NCI-H2107 (cell line): ENCODE measurements around the gene RCL1.
"Not testable (repeated sequence)": the region's sequence is repeated elsewhere in the genome, so short reads cannot be mapped to it uniquely, and the experiment has no call there.

Source experiments
- DNase-seq: peaks from one replicate; lab custom pipeline; 2025; lab: John Stamatoyannopoulos, UW

The RCL1 gene, protein sequence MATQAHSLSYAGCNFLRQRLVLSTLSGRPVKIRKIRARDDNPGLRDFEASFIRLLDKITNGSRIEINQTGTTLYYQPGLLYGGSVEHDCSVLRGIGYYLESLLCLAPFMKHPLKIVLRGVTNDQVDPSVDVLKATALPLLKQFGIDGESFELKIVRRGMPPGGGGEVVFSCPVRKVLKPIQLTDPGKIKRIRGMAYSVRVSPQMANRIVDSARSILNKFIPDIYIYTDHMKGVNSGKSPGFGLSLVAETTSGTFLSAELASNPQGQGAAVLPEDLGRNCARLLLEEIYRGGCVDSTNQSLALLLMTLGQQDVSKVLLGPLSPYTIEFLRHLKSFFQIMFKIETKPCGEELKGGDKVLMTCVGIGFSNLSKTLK

GRCh38 chr9:4792572-4793458 is at the start of gene RCL1:
RCL1 (plus strand) TSS chr9:4792944; CDS start chr9:4793092, 148 bp downstream.
- DNase-seq: peak; percentile 89

DNA sequence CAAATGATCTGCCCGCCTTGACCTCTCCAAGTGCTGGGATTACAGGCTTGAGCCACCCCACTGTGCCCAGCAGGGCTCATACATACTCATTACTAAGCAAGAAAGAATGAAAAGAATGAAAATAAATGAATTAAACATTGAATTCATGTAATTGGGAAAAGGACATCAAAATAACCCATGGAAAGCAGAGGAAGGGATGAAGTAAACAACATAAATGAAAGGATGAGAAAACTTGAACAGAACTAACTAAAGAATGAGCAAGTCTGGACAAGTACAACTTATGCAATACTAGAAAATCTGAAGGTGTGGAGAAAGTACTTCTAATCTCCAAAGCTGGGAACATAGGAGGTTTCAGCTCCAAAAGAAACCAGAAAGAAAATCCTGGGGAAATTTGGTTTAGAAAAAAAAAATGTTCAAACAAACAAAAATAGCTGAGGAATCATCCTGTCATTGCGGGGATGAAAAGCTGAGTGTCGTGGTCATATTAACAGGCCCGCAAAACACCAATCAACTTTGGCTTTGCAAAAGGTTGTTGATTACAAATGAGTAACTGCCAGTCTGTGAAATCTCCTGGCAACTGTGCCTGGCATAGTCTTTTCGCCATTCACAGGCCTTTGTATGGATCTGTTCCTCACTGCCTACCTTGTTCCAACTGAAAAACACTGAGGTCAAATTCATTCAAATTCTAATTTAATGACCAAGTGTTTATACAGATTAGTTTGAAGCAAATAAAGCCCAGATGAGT is 49.4 kb upstream of the RCL1 start:
- DNase-seq: no peak

DNA sequence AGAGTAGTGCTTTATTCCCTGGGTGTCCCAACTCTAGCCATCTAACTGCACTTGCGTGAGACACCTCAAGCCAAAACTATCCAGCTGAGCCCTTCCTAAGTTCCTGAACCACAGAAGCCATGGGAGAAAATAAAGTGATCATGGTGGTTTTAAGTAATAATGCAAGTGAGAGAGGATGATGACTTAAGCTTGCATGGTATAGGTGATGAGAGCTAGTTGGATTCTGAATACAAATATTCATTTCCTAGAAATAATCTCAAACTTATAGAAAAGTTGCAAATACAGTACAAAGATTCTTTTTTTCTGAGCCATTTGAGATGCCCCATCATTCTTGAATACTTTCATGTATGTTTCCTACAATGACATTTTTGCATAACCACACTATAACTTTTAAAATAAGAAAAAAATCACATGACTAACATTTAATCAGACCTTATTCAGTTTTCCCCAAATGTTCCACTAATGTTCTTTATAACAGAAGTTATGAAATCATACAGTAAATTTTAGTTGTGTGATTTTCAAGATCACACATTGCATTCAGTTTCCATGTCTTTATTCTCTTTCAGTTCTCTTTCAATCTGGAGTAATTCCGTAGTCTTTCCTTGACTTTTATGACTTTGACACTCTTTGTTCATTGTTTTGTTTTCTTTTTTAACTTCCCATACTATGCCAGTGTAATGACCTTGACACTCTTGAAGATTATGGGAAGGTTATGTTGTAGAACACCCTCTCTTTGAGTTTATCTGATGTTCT is 46.3 kb upstream of the RCL1 start:
- DNase-seq: no peak

- no peak for DNase-seq
Measured at GRCh38 chr9:4748612-4749011, 44.1 kb upstream of the RCL1 start.

DNA sequence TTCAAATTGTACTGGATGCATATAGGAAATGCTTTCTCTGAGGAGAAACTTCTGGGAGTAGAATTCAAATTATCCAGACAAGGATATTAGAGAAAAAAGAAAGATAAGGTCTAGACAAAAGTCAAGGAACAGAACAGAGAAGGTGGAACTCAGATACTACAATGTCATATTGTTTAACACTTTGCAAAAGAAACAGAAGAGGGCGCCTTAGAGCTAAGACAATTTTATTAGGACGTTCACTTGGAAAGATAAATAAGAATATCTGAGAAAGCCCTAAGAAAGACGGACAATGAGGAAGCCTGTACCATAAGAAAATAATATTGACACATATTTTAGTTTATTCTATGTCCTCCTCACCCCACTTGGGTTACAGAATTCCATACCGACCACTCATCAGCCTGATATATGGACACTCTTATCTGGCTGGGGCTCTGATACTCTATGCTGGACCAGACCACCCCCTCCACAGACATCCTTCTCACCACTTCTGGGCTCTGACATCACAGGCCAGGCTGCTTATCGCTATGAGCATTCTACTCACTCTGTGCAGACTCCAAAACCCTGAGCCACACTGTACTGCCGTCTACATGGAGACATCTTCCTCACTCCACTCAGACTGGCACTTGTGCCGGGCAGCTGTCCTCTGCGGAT is 42.6 kb upstream of the RCL1 start:
- peak; percentile 12 for DNase-seq

DNA sequence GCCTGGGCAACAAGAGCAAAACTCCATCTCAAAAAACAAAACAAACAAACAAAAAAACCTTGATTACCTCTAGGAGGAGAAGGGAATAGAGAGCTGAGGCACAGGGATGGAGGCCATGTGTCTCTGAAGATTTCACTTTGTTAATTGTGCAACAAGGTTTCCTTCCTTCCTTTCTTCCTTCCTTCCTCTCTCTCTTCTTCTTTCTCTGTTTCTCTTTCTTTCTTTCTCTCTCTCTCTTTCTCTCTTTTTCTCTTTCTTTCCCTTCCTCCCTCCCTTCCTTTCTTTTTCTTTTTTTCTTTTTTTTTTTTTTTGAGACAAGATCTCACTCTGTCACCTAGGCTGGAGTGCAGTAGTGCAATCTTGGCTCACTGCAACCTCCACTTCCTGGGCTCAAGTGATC is 38.2 kb upstream of the RCL1 start:
- DNase-seq: not testable (repeated sequence)

DNA sequence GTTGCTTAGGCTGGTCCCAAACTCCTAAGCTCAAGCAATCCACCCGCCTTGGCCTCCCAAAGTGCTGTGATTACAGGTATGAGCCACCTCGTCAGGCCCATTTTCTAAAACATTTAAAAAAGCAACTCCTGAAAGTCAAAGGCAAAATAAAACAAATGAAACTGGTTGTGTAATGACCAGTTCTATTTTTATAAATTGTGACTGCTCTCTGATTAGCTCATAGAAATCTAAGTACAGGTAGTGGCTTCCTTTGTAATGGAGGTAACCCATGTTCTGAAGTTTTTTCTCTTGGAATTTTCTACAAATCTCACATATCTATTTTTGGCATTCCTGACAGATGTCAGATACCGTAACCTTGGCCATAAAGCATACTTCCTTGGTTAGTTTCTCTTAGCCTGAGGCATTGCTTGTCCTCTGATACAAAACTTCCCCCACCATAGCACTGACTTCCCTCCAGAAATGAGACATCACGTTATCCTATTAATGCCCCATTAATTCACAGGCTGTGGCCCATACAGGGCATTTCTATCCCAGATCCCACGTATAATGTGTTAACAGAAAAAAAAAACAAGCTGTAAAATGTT is 37.6 kb upstream of the RCL1 start:
- no peak for DNase-seq

DNA sequence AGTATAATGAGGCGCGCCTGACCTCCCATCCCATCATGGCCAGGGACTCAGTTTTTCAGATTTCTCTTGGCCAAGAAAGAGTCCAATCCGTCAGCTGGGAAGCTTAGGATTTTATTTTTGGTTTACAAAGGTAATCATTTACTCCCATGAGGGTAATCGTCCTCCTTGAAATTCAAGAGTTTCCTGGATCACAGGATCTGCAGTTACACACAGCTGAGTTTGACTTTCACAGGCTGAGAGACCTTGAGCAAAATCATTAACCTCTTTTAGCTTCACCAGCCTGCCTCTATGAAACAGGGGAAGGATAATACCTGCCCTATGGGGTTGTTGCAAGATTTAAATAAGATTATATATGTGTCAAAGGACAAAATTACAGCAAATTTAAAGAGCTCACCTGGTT is 36.3 kb upstream of the RCL1 start:
- DNase-seq: no peak

GRCh38 chr9:4760122-4760521 is 32.6 kb upstream of the RCL1 start:
- DNase-seq: no peak

DNA sequence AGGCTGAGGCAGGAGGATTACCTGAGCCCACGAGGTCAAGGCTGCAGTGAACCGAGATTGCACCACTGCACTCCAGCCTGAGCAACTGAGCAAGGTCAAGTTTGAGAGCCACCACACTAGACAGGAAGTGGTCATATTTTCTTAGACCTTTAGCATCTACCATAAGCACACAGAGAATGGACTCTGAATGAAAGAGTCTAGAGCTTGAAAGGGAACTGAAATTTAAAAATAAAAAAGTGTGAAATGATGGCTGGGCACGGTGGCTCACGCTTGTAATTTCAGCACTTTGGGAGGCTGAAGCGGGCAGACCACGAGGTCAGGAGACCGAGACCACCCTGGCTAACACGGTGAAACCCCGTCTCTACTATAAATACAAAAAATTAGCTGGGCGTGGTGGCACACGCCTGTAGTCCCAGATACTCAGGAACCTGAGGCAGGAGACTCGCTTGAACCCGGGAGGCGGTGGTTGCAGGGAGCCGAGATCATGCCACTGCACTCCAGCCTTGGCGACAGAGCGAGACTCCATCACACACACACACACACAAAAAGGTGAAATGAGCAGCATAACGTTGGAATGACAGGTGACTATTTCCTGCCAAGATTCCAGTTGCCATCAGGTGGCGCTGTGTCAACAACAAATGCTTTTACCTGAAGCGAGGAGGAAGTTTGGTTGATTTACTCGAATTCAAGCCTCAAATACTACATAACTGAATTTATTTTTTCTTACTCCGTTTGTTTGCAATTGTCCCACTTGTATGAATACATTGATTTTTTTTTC is 30.4 kb upstream of the RCL1 start:
- no peak for DNase-seq

DNA sequence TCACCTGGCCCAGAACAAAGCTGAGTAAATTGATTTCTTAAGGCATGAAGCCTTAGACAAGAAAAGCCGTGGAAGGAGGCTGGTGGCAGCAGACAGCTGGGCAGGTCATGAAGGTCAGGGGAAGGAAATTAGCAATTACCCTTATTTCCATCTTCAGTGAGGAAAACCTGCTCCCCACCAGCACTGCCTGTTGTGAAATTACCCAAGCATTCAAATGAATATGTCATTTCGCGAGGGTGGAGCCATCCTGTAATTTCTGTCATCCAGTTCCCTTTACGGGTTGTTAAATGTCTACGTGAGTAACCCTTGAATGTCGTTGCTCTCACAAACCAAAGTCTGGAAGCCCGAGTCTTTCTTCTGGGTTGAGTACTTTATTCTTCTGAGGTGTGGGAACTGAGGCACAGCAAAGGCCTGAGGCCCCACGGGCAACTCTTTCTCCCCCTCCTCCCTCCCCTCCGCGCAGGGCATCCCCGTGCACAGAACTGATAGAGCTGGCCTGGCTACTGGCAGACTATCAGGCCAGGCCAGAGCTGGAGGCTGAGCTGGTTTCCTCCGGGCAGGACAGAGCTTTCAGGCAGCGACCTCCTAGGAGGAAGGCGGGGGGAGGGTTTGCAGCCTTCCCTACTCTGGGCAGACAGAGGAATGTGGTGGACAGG is 29.7 kb upstream of the RCL1 start:
- DNase-seq: no peak

GRCh38 chr9:4764033-4764432 is 28.7 kb upstream of the RCL1 start:
- DNase-seq: no peak

DNA sequence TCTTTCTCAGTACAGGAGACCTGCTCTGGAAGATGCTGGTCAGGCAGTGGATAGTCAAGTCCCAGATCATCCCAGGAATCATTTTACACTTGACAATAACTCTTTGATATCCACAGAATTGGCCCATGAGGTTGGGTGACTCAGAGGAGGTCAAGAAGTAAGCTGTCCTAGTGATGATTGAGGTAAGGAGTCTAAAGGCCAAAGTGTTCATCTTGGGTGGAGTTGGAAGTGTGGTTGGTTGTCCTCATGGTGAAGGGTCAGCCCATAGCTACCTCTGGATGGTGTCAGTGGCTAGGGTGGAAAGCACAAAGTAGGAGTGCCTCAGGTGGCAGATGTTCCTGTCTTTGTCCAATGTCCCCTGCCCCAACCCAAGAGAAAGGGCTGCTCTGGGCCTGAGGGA is 24.1 kb upstream of the RCL1 start:
- no peak for DNase-seq

GRCh38 chr9:4769321-4770080 is 23.2 kb upstream of the RCL1 start:
- DNase-seq: no peak

GRCh38 chr9:4771788-4772187 is 21.0 kb upstream of the RCL1 start:
- no peak for DNase-seq

DNA sequence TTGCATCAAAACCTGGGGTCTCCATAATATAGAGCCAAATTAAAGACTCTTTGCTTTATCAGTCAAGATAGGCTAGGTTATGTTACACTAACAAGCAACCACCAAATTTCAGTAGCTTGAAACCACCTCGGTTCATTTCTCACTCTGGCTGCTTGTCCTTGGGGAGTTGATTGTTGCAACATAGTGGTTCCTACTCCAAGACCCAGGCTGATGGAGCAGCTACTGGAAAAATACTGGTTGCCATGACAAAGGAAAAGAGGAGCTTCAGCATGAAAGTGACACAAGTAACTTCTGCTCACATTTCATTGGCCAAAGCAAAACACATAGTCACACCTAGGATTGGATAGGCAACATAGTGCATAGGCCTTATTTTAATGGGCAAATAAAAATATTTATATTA is 18.5 kb upstream of the RCL1 start:
- no peak for DNase-seq

- not testable (repeated sequence) for DNase-seq
Measured at GRCh38 chr9:4774958-4775357, 17.8 kb upstream of the RCL1 start.

DNA sequence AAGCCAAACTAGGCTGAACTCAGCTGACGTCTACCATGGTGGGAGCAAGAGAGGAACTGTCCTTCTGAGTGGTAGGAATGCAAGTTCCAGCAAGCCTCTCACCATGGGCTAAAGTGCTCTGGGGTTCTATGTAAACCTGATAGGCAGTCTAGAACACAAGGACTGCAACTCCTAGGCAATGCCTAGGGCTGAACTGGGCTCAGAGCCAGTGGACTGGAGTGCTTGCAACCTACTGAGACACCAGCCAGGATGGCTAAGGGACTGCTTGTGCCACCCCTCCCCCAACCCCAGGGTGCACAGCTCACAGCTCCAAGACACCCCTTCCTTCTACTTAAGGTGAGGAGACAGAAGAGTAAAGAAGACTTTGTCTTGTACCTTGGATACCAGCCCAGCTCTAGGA is 12.1 kb upstream of the RCL1 start:
- DNase-seq: no peak

DNA sequence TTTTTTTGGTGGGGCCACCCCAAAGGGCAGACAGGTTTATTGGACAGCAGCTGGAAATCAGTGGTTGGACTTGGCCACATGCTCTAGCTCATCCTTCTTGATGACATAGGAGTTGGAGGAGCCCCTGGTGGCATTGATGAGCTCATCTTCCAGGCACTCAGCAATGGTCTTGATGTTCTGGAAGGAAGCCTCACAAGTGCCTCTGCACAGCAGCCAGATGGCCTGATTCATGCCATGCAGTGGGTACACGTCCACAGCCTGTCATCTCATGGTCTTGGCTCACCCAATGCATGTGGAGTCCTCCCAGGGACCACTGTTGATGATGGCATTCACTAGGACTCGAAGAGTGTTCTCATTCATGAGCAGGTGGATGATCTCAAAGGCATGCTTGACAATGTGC is 11.3 kb upstream of the RCL1 start:
- no peak for DNase-seq
